HepG2 (cell line): ENCODE measurements around the gene CIITA. TPM values are rescaled to one million over a fixed set of nuclear protein-coding genes. Genes with fewer than 3 reads are reported as not detected.
A peak's percentile ranks its signal among the peaks of the same experiment; 100 is the strongest.

Experiments
- ATF7-NPFF ChIP-seq: sonication (generic); formaldehyde crosslinking; IDR thresholded peaks from 2 replicates; pipeline ENCODE4 v1.8.1; 2023; ENCODE audit warnings: mild to moderate bottlenecking, low read depth, missing genetic modification reagents, moderate library complexity
- ESRRA ChIP-seq: sonication (generic); formaldehyde crosslinking; IDR thresholded peaks from 2 replicates; pipeline ENCODE4 v1.5.1; 2020; ENCODE audit warnings: mild to moderate bottlenecking, low read depth, missing genetic modification reagents
- FOSL2 ChIP-seq: sonication (generic); formaldehyde crosslinking; IDR thresholded peaks from 2 replicates; pipeline ENCODE4 v1.4.0; 2020; ENCODE audit warnings: missing genetic modification reagents
- HES4 ChIP-seq: sonication (generic); formaldehyde crosslinking; IDR thresholded peaks from 2 replicates; pipeline ENCODE4 v1.9.0; 2021; ENCODE audit warnings: mild to moderate bottlenecking, missing genetic modification reagents, borderline replicate concordance
- HOXA9 ChIP-seq: sonication (generic); formaldehyde crosslinking; IDR thresholded peaks from 2 replicates; pipeline ENCODE4 v1.8.1; 2022; ENCODE audit warnings: missing genetic modification reagents, mild to moderate bottlenecking, moderate library complexity, borderline replicate concordance
- MZF1 ChIP-seq: sonication (generic); formaldehyde crosslinking; IDR thresholded peaks from 2 replicates; pipeline ENCODE4 v1.8.1; 2023; ENCODE audit warnings: mild to moderate bottlenecking, missing genetic modification reagents, borderline replicate concordance
- NPAS2 ChIP-seq: sonication (generic); formaldehyde crosslinking; IDR thresholded peaks from 2 replicates; pipeline ENCODE4 v1.8.0; 2022; ENCODE audit warnings: mild to moderate bottlenecking, missing genetic modification reagents, borderline replicate concordance
- PHF8 ChIP-seq: sonication (generic); formaldehyde crosslinking; IDR thresholded peaks from 2 replicates; pipeline ENCODE4 v1.5.0; 2020; ENCODE audit warnings: missing genetic modification reagents
- PTBP1 ChIP-seq: fragments of 200-400 bp; formaldehyde crosslinking; IDR thresholded peaks from 2 replicates; pipeline ENCODE4 v1.6.1; 2018; ENCODE audit warnings: low read length, low read depth; ENCODE audit not compliant: poor library complexity, severe bottlenecking
- SIX4 ChIP-seq: sonication (generic); formaldehyde crosslinking; IDR thresholded peaks from 2 replicates; pipeline ENCODE4 v1.4.0; 2020; ENCODE audit warnings: missing genetic modification reagents
- TAF15 ChIP-seq: fragments of 200-400 bp; formaldehyde crosslinking; IDR thresholded peaks from one replicate; pipeline ENCODE4 v1.6.1; 2018; ENCODE audit warnings: mild to moderate bottlenecking, low read depth, low read length; ENCODE audit not compliant: poor library complexity, severe bottlenecking
- ZFYVE20 ChIP-seq: sonication (generic); formaldehyde crosslinking; IDR thresholded peaks from 2 replicates; pipeline ENCODE4 v1.8.0; 2023; ENCODE audit warnings: low read depth, mild to moderate bottlenecking, moderate library complexity, missing genetic modification reagents, borderline replicate concordance
- ZNF17 ChIP-seq: sonication (generic); formaldehyde crosslinking; IDR thresholded peaks from 2 replicates; pipeline ENCODE4 v1.5.0; 2020; ENCODE audit warnings: mild to moderate bottlenecking, missing genetic modification reagents
- ZNF180 ChIP-seq: sonication (generic); formaldehyde crosslinking; IDR thresholded peaks from 2 replicates; pipeline ENCODE4 v1.4.0; 2020; ENCODE audit warnings: low read depth, missing genetic modification reagents, borderline replicate concordance
- ZNF331 ChIP-seq: sonication (generic); formaldehyde crosslinking; IDR thresholded peaks from 2 replicates; pipeline ENCODE4 v1.4.0; 2020; ENCODE audit warnings: missing genetic modification reagents
- ZNF33B ChIP-seq: sonication (generic); formaldehyde crosslinking; IDR thresholded peaks from 2 replicates; pipeline ENCODE4 v1.5.1; 2020; ENCODE audit warnings: mild to moderate bottlenecking, missing genetic modification reagents
- ZNF441 ChIP-seq: sonication (generic); formaldehyde crosslinking; IDR thresholded peaks from 2 replicates; pipeline ENCODE4 v1.7.0; 2021; ENCODE audit warnings: missing genetic modification reagents, borderline replicate concordance
- polyA plus RNA-seq, 8 experiments: library from polyadenylated mRNA; depleted of rRNA in 3 of 8; stranded (reverse) in 7 of 8; unstranded in 1 of 8; fragments of >200 nt; fragmentation: Illumina TruSeq in 4 of 8; extraction: Trizol in 4 of 8; gene quantifications; 2 replicates each; pipeline versions ENCODE4 v1.2.1 to v1.2.3, GENCODE V29; 2011 to 2016; ENCODE audit warnings: low read depth in 4 of 8, missing spikeins in 1 of 8, mixed read lengths in 1 of 8; ENCODE audit not compliant: insufficient read depth in 1 of 8
- total RNA-seq, 5 experiments: library from RNA; depleted of rRNA; stranded (reverse); fragments of >200 nt; fragmentation: Illumina TruSeq; extraction: Trizol; gene quantifications; 2 replicates each; pipeline ENCODE4 v1.2.3, GENCODE V29; 2016; ENCODE audit warnings: low read depth in 1 of 5
- TF ChIP-seq, protein P1 (sequence below): IDR thresholded peaks from 2 replicates; pipeline ENCODE4 v1.6.1; 2016; ENCODE audit warnings: missing compliant biosample characterization, missing genetic modification reagents, borderline replicate concordance
- TF ChIP-seq, protein P2 (sequence below): conservative IDR thresholded peaks from 2 replicates; pipeline ENCODE4 v1.6.1; 2018; ENCODE audit warnings: missing genetic modification reagents
- TF ChIP-seq, protein P3 (sequence below): sonication (generic); formaldehyde crosslinking; IDR thresholded peaks from 2 replicates; pipeline ENCODE4 v1.5.0; 2020; ENCODE audit warnings: missing genetic modification reagents
- TF ChIP-seq, protein P4 (sequence below): IDR thresholded peaks from 2 replicates; pipeline ENCODE4 v1.6.1; 2016; ENCODE audit warnings: missing biosample characterization, missing genetic modification reagents, low read depth
- TF ChIP-seq, protein P5 (sequence below): sonication (generic); formaldehyde crosslinking; conservative IDR thresholded peaks from 2 replicates; pipeline ENCODE4 v1.8.1; 2023; ENCODE audit warnings: missing genetic modification reagents

The CIITA gene
- total and polyA plus RNA-seq, 2 of the 13 experiments (the other 11 are each of a cell fraction or from before 2014, with no cell fraction given): 0.08 to 0.09 TPM

DNA sequence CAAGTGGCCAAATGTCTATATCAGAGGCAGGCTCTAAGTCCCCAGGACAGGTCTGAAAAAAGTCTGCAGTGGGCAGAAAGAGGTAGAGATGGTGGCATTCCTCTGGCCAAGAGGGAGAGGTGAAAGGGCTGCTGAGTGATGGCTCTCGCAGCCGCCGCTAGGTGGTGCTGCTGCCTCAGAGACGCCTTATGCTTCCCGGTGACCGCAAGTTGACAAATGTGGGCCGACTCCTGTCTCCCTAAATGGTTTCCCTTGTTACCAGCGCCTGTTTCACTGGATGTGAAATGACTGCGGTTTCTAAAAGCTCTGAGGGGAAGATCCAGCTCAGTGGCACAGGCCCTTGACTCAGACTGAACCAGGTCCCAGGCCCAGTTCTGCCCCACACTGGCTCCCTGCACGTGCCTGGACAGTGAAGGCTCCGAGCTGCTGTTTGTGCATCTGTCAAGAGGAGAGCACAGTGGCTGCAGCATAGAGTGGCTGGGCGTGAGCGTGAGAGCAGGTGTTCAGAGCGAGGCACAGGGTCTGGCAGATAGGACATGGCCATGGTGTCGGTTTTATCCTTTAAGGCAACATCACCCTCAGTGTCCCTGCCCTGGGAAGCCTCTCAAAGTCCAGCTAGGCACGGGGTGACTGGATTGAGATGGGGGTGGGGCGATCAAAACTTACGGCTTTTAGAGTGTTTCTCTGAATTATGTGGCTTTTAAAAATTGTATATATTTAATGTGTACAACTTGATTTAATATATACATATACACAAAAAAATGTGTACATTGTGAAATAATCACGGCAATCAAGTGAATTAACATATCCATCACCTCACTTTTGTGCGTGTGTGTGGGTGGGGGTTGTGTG, 87.3 kb downstream of the CIITA start (continued):
- TF ChIP-seq, protein P1, sequence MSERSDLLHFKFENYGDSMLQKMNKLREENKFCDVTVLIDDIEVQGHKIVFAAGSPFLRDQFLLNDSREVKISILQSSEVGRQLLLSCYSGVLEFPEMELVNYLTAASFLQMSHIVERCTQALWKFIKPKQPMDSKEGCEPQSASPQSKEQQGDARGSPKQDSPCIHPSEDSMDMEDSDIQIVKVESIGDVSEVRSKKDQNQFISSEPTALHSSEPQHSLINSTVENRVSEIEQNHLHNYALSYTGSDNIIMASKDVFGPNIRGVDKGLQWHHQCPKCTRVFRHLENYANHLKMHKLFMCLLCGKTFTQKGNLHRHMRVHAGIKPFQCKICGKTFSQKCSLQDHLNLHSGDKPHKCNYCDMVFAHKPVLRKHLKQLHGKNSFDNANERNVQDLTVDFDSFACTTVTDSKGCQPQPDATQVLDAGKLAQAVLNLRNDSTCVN (CRISPR knock-in tag): peak; percentile 68
- TF ChIP-seq NPAS2 (CRISPR knock-in tag) (no peak), ZFYVE20 (CRISPR knock-in tag) (no peak), MZF1 (CRISPR knock-in tag) (no peak), TAF15 (no peak), HES4 (CRISPR knock-in tag) (no peak), ATF7-NPFF (CRISPR knock-in tag) (no peak), ZNF180 (CRISPR knock-in tag) (no peak), FOSL2 (CRISPR knock-in tag) (peak; percentile 44), PTBP1 (peak; percentile 63), ZNF331 (CRISPR knock-in tag) (0 out of 2 replicates have a peak, but pooled peaks have one; percentile 67), ZNF17 (CRISPR knock-in tag) (no peak), HOXA9 (no peak), PHF8 (CRISPR knock-in tag) (no peak; the same call in 1 of the 2 replicates), ZNF33B (CRISPR knock-in tag) (no peak; the same call in 1 of the 2 replicates), ESRRA (no peak), ZNF441 (CRISPR knock-in tag) (no peak), SIX4 (CRISPR knock-in tag) (no peak)
- TF ChIP-seq, protein P2, sequence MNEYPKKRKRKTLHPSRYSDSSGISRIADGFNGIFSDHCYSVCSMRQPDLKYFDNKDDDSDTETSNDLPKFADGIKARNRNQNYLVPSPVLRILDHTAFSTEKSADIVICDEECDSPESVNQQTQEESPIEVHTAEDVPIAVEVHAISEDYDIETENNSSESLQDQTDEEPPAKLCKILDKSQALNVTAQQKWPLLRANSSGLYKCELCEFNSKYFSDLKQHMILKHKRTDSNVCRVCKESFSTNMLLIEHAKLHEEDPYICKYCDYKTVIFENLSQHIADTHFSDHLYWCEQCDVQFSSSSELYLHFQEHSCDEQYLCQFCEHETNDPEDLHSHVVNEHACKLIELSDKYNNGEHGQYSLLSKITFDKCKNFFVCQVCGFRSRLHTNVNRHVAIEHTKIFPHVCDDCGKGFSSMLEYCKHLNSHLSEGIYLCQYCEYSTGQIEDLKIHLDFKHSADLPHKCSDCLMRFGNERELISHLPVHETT (CRISPR knock-in tag): no peak
- TF ChIP-seq, protein P3, sequence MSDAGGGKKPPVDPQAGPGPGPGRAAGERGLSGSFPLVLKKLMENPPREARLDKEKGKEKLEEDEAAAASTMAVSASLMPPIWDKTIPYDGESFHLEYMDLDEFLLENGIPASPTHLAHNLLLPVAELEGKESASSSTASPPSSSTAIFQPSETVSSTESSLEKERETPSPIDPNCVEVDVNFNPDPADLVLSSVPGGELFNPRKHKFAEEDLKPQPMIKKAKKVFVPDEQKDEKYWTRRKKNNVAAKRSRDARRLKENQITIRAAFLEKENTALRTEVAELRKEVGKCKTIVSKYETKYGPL: no peak
- TF ChIP-seq, protein P4, sequence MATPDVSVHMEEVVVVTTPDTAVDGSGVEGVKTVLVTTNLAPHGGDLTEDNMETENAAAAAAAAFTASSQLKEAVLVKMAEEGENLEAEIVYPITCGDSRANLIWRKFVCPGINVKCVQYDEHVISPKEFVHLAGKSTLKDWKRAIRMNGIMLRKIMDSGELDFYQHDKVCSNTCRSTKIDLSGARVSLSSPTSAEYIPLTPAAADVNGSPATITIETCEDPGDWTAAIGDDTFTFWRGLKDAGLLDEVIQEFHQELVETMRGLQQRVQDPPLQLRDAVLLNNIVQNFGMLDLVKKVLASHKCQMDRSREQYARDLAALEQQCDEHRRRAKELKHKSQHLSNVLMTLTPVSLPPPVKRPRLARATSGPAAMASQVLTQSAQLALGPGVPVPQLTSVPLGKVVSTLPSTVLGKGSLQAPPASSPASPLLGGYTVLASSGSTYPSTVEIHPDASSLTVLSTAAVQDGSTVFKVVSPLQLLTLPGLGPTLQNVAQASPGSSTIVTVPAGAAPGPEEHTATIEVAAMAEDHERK: no peak
- TF ChIP-seq, protein P5, sequence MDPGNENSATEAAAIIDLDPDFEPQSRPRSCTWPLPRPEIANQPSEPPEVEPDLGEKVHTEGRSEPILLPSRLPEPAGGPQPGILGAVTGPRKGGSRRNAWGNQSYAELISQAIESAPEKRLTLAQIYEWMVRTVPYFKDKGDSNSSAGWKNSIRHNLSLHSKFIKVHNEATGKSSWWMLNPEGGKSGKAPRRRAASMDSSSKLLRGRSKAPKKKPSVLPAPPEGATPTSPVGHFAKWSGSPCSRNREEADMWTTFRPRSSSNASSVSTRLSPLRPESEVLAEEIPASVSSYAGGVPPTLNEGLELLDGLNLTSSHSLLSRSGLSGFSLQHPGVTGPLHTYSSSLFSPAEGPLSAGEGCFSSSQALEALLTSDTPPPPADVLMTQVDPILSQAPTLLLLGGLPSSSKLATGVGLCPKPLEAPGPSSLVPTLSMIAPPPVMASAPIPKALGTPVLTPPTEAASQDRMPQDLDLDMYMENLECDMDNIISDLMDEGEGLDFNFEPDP: no peak
